Hematopoietic multipotent progenitor cell treated with erythropoietin and hydrocortisone succinate and interleukin-3 and kit ligand, for 15 days (in vitro differentiated cells): Measurements from ENCODE around the gene FAM151A.
A peak's percentile ranks its signal among the peaks of the same experiment; 100 is the strongest.

Experiments
- DNase-seq: peaks from one replicate; pipeline ENCODE4 v3.0.0-alpha.2; 2015; ENCODE audit warnings: low spot score

Gene FAM151A

DNA sequence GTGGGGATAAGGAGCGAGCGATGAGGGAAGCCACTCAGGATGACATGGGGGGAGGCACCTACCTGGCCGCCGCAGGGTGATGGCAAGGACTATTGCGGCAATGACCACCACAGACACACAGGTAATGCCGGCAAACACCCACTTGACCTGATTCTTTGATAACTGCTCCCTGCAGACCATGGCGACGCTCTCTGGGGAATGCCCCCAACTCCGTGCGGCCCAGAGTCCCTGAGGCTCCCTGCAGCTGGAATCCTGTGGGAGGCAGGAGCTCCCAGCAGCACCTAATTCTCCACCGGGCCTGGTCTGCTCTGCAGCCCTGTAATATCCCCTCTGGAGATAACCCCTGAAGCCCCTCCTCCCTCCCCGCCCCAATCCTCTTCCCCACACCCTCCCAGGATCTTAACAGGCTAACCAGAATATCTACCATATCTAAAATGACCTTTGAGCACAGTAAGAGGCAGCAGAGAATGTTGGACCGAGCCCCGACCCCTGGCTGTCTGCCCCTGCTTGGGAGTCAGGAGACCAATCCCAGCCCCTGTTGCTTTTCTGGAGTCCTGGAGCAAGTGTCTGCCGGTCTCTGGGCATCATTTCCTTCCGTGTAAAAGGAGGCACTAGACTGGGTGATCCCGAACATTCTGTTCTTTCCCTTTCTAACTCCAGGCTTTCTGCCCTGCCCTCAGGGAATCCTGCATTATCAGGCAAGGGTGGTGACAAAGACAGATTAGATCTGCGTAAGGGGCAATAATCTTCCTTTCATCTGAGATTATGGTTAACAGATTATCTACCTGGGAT is at the start of gene FAM151A:
FAM151A (minus strand) TSS at position 310 of the 792 bp plus-strand sequence; CDS start at position 180, 130 bp downstream.
- DNase-seq: no peak

DNA sequence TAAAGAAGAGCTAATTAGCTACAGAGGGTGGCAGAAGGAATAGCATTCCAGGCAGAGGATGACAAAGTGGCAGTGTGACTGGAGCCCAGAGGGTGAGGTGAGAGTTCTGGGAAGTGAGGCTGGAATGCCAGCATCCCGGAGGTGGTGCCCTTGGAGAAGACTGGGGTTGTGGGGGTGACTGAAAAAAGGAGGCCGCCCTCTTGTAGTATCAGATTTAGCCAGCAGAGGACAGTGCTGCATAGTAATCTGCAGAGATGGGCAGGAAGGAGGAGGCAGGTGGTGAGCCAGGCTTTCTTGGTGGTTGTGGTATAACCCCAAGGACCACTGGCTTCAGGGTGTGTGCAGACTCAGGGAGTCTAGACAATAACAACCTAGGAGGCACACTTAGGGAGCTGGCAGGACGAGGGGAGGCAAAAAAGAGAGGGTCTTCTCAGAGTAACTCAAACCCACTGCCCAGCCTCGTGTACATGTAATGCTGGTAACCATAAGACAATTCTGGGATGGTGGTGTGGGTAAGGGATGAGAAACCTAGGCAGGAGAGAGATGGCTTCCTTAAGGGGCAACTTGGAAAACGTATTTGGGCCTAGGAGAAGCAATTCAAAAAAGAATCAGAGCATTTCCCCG is 48.8 kb upstream of the FAM151A start:
- peak; percentile 48 for DNase-seq

DNA sequence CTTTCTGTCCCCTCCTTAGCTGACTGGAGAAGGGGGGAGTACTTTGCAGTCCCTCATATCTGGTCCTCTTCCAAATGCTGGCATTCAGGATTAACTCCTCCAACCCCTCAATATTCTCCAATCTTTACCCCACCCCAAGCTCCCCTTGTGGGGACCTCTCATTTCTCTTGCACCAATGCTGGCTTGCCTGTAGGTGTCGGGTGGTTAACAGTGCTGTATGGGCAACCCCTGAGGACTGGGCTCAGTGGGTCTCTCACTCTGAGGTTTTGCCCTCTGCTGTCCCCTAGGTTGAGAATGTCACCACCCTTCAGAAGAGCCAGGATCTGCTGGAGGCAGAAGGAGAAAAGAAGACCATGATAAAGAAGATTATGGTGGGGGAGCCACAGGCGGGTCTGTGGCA is 45.2 kb upstream of the FAM151A start:
- no peak for DNase-seq

DNA sequence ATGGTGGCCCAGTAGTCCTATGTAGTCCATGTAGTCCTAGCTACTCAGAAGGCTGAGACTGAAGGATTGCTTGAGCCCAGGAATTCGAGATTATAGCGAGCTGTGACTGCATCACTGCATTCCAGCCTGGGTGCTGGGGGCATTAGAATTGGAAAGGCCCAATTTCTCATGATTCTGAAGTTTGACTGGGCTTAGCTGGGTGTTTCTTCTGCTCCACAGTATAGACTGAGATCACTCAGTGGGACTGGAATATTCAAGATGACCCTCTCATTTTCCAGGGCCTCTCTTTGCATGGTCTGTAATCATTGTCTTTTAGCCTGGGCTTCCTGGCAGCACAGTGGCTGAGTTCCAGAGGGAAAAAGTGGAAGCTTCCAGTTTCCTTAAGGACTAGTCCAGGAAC is 44.5 kb upstream of the FAM151A start:
- no peak for DNase-seq

DNA sequence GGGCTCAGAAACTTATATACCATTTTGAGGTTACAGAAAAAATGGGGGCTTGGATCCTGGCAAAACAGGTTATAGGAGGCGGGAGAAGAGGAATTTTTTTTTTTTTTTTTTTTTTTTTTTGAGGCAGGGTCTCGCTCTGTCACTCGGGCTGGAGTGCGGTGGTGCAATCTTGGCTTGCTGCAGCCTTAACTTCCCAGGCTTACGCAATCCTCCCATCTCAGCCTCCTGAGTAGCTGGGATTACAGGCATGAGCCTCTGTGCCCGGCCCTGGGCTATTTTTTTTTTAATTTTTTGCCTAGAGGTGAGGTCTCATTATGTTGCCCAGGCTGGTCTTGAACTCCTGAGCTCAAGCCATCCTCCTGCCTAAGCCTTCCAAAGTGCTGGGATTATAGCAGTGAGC is 43.0 kb upstream of the FAM151A start:
- DNase-seq: no peak

DNA sequence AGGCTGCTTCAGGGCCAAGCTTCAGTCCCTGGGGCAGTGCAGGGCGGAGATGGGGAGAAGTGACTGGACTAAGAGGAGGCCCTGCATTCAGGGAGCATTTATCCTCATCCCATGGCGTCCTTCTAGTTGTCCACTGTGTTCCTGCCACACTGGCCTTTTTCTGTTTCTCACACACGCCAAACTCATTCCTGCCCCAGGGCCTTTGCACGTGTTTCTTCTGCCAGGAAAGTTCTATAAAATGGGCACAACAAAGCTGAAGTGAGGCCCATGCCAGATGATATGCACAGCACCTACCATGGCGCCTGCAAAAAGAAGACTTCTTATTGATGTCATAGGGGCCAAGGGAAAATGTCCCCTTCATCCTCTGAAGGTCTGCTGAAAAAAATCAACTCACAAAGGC is 42.5 kb upstream of the FAM151A start:
- DNase-seq: no peak

DNA sequence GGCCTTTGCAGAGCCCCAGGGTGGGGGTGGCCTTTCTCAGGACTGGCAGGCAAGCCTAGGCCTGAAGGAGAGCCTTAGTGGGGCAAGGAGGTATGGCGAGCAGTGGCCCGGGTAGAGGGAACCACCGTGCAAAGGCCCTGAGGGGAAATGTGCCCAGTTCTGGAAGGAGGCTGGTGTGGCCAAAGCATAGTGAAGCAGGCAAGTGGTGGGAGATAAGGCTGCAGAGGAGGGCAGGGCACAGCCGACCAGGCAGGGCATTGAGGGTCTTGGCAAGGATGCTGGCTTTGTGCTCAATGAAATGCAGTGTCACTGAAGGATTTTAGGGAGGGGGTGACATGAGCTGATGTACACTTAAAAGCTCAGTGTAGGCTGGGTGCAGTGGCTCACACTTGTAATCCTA is 41.0 kb upstream of the FAM151A start:
- DNase-seq: no peak

DNA sequence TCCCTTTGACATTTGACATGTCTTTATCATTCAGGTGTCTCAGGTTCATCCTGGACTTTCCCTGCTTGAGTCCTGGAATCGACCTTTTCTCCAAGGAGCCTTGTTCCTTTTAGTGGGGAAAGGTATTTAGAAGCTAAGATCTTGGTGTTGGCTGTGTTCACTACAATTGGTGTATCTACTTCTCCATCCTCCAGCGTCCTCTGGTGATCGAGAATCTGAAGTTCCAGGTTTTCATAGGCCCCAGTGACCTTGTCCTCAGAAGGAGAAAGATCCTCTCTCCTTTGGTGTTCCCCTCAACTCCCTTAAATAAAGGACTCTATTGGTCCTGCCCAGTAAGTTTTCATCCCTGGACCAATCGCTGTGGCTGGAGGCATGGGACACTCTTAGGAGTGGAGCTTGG is 40.4 kb upstream of the FAM151A start:
- no peak for DNase-seq

DNA sequence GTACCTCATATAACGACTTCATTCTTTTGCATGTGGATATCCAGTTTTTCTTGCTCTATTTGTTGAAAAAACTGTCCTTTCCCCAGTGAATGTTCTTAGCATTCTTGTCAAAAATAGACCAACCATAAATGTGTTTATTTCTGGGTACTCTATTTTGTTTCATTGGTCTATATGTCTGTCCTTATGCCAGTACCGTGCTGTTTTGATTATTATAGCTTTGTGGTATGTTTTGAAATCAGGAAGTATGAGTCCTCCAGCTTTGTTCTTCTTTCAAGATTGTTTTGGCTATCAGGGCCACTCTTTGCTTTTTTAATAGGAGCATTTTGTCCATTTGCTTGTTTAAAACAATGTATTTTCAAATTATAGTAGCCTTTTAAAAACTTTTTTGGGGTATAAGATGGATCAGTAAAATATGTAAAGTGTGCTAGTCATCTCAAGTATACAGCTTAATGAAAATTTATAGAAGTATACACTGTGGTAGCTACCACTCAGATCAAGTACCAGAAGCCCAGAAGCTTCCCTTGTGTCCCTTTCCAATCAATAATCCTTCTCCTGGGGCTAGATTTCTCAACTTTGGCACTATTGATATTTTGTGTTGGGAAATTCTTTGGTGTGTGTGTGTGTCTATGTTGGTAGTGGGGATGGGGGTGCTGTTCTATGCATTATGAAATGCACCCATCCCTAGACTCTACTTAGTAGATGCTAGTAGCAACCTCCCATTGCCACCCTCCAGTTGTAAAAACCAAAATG is 35.0 kb upstream of the FAM151A start:
- DNase-seq: no peak

DNA sequence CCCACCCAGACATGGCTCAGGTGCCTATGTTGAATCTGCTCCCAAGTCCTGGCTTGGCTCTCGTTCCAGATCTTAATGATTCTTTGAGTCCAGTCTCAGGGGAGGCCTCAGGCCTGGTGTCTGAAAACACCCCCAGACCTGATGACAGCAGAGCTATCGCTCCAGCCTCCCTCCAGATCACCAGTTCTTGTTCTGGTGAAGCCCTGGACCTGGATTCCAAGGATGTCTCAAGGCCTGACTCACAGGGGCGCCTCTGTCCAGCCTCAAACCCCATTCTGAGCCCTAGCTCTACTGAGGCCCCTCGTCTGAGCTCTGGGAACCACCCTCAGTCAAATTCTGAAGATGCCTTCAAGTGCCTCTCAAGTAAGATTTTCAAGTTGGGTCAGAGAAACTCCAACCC is 29.7 kb upstream of the FAM151A start:
- no peak for DNase-seq

DNA sequence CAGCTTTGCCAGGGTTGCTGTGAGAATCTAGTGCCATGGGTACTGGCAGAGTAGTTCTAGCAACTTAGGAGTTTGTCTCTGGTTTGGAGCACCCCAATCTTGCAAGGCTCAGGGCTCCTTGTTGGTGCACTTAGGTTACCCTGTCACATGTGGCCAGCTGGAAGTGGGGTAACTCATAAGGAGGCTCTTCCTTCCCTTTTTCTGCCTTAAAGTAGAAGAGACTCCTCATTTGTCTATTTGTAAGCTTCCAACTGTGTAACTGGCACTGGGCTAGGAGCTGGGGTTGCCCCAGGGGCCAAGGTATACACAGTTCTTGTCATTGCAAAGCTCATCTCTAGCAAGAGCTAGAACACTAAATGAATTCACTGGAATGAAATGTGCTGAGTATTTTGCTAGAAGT is 28.8 kb upstream of the FAM151A start:
- no peak for DNase-seq

DNA sequence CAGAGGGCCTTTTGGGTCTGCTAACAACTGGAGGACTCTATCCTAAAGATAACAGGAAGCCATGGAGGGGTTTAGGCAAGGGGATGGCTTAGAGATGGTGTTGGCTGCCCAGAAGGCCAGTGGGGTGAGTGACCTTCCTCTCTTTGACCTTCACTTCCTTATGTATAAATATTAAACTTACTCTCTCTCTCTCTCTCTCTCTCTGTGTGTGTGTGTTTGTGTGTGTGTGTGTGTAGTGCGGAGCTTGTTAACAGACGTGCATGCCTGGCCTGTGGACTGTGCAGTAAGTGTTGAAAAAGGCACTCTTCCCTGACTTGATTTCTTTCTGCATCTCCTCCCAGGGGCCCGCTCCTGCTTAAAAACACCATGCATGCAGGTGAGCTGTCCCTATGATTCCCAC is 28.3 kb upstream of the FAM151A start:
- DNase-seq: no peak

DNA sequence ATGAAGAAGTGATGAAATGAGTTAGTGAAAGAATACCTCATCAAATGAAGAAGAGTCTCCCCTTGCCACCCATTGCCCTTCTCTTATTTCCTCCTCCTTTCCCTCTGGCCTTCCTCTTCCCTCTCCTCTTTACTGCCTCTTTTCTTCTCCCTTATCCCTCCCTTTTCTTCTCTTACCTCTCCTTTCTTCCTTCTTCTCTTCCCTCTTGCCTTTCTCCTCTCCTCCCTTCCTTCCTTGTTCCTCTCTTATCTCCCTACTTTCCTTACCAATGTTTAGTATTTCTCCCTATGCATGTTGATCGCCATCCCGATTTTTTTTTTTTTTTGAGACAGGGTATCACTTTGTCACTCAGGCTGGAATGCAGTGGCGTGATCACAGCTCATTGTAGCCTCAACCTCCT is 27.1 kb upstream of the FAM151A start:
- no peak for DNase-seq

DNA sequence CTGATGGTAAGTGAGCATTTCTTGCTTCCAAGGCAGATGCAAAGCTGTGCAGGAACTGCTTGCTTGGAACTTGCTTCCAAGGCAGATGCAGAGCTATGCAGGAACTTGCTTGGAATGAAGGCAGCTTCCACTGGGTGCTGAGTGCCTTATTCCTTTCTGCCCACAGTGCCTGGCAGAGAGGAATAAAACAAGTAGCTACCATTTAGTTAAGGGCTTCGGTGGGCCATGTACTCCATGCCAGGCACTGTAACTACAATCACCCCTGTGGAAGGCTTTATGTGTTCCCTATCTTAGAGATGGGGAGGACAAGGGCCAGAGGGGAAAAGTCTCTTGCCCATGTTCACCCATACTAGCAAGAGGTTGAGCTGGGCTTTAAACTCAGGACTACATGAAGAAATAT is 26.6 kb upstream of the FAM151A start:
- DNase-seq: no peak

DNA sequence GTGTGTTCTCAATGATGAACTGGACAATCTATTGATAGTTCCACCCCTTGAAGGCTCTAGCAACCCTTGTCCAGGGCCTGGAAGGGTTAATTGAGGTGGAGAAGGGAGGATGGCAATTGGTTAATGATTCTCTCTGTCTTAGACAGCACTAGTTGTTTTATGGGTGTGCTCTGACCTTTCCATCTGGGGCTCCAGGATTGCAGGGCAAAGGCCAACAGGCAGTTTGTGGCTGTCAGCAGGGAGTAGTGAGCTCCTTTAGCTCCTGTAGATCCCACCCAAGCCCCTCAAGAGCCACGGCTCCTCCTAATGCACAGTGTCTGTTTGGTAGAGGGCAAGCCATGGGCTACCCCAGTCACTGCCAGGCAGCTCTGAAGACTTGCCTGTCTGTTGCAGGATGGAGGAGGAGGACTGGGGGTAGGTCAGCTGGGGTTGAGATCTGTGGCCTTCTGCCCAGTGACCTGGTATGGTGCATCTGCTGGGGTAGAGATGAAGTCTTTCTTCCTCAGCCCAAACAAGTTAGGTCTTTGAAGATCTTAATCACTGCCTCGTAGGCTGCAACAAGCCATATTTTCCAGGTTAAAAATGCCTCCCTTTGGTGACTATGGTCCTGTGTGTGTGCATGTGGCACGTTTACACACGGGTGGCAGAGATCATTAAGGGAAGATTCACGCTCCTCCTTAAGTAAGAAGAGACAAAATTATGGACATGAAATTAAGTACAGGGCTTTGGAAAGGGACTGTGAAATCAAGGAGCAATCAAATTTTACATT is 26.0 kb upstream of the FAM151A start:
- DNase-seq: no peak

DNA sequence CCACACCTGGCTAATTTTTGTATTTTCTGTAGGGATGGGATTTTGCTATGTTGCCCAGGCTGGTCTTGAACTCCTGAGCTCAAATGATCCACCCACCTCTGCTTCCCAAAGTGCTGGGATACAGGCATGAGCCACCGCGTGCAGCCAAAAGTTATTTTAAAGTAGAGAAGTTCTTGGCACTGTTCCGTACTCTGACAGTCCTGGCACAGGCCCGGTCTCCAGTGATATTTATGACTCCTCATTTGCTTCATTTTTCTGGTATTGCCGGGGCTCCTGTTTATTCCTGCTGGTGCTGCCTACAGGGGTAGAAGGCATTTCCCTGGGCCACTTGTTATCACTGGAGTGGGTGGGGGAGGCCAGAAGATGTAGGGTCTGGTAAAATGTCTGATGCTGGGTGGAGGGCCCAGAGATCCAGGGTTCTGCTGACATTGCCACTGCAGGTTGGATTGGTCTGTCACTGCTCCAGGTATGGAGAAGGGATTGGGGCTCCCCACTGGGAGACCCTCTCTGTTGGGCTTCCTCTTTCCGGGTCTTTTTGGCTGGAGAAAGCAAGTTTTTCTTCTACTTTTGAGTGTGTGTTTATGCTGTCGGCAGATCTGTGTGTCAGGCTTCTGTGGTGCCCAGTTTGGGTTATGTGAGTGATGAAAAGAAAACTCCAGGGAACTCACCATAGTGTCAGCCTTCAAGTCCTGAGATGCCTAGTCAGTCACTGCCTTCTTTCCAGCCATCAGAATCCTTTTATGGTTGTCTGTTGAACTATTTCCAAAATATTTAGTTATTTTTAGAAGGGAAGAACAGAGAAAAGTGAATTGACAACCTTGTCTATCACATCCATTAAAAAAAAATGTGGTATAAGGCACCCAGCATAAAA is 22.7 kb upstream of the FAM151A start:
- DNase-seq: no peak

DNA sequence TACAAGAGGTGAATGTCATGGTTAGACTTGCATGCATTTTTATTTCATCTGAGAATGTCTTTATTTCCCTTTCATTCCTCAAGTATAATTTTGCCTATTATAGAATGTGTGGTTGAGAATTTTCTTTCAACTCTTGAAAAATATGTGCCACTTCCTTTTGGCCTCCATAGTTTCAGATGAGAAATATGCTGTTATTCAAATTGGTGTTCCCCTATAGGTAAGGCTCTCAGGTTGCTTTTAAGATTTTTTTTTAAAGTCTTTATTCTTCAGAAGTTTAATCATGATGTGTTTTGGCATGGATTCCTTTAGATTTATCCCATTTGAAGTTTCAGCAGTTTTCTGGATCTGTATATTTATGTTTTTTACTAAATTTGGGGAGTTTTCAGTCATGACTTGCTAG is 20.4 kb upstream of the FAM151A start:
- DNase-seq: no peak

DNA sequence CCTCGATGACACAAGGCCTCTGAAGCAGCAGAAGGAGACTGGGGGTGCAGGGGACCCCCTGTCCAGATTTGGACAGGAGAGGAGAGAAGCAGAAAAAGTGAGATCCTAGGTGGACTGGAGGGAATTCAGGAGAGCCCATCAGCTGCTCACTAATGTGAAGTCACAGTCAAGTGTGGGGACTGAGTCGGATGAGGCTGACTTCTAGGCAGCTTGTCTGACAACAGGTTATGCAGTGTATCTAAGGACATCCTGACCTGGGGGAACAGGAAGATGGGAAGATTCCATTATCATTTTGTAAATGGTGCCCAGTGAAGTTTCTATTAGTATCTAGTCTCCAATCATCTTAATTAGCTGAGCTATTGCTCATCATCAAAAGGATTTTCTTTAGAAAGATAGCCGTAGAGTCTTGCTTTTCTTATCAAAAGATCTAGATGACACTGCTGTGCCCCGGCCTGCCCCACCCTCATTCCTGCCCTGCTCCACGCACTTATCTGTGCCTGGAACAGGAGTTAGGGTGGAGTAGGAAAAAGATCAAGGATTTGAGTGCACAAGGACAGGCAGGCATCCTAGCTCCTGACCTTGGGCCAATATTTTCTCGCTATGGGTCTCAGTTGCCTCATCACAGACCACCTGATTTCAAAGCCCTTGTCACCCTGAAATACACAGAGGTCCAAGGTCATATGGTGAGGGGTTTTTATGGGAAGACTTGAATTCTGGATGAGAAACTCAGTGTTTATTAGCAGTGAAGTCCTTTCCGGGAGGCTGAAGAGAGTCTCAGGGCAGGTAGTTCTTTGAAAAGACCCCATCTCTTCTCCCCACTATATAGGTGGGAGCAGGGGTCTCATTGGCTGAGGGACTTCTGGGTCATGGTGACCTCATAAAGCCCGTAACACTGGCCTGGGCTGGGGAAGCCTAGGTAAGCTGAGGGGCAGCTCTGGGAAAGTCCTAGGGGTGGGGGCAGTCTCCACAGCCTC is 17.8 kb upstream of the FAM151A start, which contains the start of gene MROH7:
MROH7 (plus strand) TSS at position 924 of the 974 bp plus-strand sequence. CDS start 11,141 bp downstream, outside the sequence.
- DNase-seq: no peak

DNA sequence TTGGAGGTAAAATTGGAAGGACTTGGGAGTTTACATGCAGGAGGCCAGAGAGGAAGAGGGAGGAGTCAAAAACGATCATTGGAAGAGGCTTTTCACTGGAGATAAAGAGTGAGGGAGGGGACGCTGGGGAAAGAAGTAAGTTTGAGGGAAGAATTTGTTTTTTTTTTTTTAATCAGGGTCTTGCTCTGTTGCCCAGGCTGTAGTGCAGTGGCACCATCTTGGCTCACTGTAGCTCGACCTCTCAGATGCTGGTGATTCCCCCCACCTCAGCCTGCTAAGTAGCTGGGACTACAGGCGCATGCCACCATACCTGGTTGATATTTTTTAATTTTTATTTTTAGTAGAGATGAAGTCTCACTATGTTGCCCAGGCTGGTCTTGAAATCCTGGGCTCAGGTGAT is 17.0 kb upstream of the FAM151A start:
- DNase-seq: no peak
